Measurements from ENCODE around the gene PTCH1.

PTCH1 gene

DNA sequence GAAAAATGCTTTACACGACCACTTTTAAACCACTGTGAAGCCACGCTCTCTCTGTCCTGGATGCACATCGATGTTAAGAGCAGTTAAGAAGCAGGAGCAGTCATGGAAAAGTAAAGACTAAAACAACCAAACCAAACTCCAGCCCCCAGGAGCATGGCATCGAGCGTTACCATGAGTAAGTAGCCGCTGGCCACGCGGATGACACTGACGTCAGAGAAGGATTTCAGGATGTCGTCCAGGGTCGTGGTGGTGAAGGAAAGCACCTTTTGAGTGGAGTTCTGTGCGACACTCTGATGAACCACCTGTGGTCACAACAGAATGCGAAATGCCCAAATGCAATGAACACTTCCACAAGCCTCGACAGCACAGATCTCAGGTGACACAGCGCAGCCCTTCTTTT, 38.9 kb downstream of the PTCH1 start:
- in situ Hi-C loops (cut with HindIII; ENCODE audit: low sequenced_read_pairs): no loop called here

DNA sequence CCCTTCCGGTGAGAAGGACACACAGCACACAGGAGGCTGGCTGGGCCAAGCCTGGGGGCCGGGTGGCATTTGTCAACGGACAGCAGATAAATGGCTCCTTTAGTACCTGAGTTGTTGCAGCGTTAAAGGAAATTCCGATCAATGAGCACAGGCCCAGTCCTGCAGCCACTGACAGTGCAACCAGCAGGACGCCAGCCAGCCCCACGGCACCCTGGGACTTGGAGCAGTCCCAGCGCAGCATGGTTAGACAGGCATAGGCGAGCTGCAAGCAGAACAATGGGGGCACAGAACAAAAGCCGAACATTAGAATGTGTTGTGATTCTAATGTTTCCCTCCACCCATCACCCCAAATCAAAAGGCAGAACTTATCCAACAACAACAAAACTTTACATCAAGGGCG, 39.3 kb downstream of the PTCH1 start:
- in situ Hi-C loops (cut with HindIII; ENCODE audit: low sequenced_read_pairs): no loop called here

DNA sequence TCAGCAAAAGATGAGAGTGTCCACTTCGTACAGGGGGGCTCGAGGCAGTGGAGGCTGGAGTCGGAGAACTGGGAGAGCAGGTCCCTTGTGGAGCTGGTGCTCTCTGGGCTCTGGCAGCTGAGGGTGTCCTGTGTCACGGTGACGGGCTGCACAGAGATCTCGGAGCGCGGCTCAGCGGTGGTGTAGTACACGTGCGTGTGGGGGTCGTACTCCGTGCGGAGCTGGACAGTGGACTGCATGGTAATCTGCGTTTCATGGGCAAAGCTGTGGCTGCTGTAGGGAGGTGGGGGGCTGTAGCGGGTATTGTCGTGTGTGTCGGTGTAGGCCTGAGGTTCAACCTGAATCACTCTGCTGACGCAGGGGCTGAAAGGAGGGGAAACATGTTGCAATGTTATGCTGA, 48.0 kb downstream of the PTCH1 start:
- in situ Hi-C loops (cut with HindIII; ENCODE audit: low sequenced_read_pairs): no loop called here

DNA sequence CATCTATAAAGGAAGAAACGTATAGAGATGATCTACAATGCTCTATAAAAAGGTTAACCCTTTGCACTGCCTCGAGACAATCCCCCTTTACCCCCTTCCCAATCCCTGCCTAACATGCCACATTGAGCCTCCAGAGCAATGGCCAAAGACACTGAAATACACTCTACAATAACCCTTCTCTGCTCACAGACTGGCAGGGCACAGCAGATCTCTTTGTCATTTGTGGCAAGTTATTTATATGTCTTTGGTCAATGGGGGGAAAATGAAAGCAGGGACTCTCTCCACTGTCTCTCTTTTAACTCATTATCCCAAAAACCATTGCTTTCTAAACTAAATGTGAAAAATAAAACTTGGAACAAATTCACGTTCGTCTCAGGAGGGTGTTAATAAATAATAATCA, 51.7 kb downstream of the PTCH1 start:
- in situ Hi-C loops (cut with HindIII; ENCODE audit: low sequenced_read_pairs): no loop called here

DNA sequence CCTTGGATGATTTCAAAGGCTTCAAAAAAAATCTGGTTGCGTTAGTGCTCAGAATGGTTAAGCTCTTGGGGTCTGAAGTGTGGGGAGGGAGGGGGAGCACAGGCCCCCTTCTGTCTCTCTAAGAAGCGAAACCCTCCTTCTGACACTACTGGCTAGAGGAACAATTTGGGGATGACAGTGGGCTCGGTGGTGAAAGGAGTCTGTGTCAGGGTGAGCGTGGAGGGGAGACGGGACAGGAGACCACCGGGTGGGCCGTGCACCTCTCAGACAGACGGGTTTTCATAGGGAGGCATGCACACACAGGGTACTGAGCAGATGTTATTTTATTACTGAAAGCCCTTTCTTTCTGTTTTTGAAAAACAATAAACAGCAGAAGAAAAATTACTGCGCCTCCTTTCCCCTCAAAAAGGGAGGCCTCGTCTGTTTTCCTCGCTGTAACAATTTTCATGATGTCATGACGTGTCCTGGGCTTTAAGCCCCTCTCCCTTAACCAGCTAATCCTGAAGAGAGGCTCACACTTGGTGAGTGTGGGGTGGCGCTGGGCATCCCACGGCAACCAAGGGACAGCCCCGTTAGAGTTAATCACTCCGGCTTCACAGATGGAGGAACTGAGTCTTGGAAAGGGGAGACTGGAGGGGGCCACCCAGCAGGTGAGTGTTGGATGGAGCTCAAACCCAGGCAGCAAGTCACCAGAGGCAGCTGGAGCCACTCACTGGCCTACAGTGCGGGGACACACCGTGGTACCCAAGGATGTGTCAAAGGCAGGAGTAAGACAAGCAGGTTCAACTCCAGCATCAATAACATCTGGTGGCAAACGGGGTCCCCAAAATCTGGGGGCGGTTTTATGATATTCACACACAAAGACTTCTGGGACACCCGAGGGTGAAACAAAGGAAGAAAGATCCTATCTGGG, 53.4 kb downstream of the PTCH1 start:
- in situ Hi-C loops (cut with HindIII; ENCODE audit: low sequenced_read_pairs): no loop called here

DNA sequence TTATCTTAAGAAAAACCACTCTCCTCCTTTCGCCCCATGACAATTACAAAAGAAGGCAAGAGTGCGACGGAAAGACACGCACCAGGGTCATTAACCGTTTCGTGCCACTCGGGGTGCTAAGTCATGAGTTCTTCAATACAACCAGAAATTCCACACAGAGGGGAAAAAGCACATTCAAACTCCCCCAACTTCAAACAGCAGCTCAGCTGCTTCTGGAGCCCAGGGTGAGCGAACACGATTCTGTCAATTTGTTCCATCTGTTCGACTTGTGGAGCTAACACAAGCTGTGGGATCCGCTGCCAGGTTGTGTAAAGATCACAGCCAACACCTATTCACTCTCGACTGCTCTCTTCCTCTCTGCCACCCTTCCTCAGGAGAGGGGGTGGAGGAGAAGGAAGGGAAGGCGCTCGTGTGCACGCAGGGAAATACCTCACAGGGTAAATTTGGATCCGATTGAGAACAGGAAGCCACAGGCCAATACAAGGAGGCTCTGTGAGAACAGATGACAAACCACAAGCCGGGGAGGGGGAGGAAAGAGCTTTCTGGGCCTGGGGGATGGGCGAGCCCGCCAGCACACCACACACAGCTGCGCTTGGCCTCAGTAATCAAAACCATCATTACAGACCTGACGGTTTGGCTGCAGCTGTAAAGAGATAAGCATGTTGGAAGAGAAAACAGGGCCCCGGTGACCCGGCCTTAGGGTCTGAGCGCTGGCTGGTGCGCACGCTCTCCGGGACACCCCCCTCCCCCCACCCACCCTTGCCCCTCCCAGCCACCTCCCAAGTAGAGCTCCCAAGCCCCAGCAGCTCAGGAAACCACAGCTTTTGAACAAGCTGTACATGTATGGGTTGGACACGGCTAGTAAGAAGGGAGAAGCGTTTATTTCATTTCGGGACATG, 54.3 kb downstream of the PTCH1 start:
- in situ Hi-C loops (cut with HindIII; ENCODE audit: low sequenced_read_pairs): no loop called here

DNA sequence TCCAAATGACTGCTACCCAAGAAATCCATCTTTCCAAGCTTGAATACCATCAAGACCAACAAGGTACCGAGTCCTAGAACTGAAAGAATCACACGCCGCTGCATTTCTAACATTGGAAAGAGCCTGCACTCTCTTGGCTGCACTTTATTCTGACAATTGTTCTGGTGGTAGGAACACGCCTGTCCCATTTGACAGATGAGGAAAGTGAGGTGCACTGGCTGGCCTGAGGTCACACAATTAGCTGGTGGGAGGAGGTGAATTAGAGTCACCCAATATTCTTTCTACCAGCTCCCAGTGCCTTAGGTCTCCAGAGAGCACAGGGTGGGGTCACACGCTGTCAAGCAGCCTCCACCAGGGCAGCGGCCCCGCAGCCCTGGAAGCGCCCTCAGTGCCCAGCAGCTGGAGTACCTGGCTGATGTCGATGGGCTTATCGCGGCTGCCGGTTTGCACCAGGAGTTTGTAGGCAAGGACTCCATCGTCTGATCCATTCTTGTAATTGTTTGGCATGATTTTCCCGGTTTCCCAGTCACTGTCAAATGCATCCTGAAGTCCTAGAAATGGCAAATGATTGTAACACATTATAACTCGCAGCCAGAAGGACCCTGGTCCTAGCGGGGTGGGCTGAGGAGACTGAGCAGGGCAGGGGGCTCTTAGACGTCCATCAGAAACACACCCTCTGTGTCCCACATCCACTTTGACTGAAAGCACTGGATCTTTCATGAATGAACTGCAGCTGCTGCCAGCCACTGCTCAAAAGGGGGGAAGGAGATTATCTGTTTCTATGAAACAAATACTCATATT, 55.1 kb downstream of the PTCH1 start:
- in situ Hi-C loops (cut with HindIII; ENCODE audit: low sequenced_read_pairs): no loop called here

DNA sequence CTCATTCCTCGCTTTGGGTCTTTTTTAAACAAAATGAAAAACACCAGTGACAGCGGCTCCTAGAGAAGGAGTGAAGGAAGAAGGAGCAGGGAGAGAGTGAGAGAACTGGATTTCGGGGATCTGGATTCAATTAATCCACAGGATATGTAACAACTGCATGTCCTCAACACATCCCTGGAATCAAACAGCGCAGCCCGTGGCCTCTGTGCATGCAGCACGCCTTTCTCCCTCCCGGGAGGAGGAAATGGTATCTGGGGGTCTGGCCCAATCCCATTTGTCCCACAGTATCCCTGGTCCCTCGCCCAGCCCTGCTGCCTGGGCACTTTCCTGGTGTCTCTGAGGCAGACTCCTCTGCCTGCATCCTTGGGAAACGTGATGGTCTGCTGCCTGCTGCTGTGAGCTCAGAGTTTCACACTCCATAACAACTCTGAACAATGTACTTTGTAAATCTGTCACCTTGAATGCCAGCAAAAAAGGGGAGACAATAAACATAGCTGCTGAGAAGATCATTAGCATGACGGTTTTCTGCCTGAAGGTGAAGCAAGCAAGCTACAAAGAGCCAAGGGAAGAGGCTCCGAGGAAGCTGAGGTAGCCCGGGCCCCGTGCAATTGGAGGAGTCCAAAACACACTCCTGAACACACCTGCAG, 56.1 kb downstream of the PTCH1 start:
- in situ Hi-C loops (cut with HindIII; ENCODE audit: low sequenced_read_pairs): no loop called here

DNA sequence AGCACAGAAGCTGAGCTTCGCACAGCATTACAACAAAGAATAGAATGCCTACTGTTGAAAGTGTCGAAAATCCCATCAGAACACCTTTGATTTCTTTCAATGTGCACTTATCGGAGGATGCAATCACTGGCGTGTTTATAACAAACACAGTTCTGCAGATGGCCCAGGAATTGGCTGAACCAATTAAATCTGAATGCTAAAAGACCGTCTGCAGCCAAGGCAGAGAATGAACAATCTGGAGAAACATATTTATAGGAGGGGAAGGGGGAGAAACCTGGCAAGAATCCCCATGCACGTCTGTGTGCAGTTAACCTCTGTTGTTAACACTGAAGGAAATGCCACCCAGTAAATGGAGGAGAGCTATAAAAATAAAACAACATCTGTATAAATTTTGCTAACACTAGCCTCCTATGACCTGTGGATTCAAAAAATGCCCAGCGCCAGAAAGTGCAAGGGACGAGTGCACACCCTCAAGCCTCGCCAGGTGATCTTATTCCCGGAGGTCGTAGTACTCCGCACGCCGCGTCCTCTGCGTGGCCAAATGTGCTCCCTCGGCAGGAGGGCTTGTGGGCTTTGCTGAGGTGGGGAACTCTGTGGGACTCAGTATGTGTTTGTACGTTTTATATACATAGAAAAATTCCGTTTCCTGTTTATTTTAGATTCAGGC, 56.8 kb downstream of the PTCH1 start:
- in situ Hi-C loops (cut with HindIII; ENCODE audit: low sequenced_read_pairs): no loop called here

DNA sequence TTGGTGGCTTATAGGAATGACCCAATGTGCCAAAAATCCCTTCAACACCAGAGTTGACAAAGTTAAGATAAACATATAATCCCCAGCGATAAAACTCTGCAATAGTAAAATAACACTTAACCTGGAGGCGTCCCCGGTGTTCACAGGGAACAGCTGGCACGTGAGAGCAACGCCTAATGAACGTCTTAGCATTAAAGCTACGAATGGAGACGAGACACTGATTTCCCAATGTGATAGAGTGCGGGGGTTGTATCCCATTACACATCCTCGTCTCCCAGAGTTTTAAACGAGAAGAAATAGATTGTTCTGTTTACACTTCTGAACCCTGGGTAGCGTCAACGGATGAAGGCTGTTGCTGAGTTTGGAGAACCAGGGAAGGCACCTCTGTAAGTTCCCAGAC, 57.6 kb downstream of the PTCH1 start:
- in situ Hi-C loops (cut with HindIII; ENCODE audit: low sequenced_read_pairs): no loop called here

DNA sequence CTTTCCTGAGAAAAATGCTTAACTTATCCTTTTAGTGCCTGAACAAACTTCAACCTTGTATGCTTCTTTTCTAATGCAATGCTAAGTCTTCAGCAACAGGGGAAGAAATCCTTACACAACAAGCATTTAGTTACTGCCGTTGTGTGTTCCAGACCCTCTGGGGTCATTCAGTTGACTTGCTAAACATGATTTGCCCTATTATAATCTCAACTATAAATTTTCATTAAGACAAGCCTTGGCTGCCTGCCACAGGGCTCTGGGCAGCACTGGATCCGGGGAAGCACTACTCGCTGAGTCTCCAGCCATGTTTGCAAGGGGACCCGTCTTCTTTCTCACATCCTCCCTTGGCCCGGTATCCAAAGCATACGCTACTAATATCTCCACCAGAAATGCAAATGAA, 58.1 kb downstream of the PTCH1 start:
- in situ Hi-C loops (cut with HindIII; ENCODE audit: low sequenced_read_pairs): no loop called here

DNA sequence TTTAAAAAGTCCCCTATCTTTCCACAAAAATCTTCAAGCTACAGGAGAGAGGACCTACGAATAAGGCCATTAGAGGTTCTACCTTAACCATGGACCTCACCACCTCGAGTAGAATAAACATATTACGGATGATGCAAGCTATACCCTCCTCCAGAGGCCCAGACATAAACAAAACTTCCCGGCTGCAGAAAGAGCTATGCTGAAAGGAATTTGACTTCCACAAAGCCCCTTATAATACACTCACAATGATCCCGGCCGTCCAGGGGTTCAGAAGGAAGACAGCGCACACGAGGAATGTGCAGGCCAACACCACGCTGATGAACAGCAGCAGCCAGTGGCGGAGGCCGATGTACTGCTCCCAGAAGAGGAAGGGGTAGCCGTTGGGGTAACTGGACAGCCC, 59.0 kb downstream of the PTCH1 start:
- in situ Hi-C loops (cut with HindIII; ENCODE audit: low sequenced_read_pairs): no loop called here

DNA sequence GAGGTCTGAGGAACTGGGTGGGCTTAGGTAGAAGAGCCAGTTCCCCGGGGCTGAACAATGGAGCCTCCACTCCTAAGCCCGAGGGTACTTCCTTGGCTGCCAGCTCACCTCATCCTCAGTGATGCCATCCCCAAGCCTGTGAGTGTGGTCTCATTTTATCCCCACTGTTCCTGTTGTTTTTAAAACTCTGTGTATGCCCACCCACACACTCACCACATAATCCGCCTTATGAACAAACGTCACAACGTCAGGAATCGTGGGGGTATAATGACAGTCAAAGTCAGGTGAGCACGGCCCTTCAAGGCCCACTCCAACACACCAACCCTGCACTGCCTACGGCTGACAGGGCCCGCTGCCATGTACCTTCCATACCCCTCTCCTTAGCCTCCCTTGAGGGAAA, 61.1 kb downstream of the PTCH1 start:
- in situ Hi-C loops (cut with HindIII; ENCODE audit: low sequenced_read_pairs): no loop called here

DNA sequence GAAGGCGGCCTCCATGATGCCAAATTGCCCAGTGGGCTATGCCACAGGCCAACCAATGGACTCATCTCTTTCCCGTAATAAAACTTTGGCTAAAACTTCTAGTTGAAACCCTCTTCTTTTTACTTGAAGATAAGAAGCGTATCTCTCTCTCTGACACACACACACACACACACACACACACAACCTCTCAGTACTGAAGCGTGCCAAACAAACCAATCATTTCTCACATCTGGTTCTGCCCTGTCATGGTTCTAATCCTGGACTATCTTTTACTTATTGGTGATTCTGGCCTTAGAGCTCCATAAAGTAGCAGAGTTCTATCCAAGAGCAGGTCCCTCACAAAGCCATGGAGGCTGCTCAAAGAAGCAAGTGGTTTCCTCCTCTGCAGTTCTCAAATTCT, 64.6 kb downstream of the PTCH1 start:
- in situ Hi-C loops (cut with HindIII; ENCODE audit: low sequenced_read_pairs): no loop called here

DNA sequence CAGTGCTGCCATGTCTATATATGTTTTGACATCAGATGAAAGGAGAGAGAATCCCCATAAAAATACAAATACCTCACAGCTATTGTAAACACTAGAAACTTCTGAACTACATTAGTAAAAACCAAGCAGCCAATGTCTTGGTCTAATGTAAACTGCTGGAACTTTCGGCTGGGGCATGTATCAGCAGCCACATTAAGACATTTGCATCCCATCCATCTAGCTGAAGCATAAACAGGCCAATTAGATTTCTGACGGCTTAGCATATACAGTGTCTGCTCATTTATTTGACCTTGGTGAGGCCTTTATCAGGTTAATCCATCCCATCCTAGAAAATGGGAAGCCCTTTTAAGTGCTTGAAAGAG, 65.7 kb downstream of the PTCH1 start:
- in situ Hi-C loops (cut with HindIII; ENCODE audit: low sequenced_read_pairs): no loop called here

DNA sequence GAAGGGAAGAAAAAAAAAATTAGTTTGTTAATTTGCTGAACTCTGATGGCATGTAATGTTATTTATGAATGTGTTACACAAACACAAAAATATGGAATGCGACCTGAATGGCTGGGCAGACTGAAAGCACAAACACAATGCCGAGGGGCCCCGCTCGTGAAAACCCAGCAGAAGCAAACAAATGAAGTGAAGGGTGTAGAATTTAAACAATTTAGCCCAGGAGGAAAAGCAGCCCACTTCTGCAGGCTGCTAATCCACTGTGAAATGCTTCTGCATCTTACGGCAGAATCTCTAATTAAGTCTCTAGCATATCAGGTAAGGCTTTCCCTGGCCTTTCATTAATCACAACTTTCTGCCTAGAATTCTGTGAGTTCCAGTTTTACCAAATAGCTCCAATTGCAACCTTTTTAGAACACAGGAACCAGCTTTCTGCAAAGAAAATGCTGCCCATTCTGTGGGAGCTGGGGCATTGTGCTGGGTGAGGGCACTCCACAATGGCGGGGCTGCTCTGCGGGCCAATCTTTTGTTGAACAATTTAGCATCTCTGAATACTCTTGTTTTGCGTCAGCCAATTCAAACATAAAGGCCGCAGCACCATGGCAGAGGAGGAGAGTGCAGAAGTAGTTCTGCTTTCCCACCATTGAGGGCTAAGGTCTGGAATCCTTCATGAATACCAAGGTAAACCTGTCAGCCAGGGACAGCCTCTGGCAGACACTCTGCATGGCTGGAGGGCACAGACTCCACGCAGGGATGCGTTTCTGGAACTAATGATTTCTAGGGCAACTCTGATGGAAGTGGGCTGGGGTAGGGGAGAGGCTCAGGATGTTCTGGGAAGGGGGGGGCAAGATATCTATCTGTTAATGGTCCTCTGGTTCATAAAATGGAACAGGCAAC, 66.4 kb downstream of the PTCH1 start:
- in situ Hi-C loops (cut with HindIII; ENCODE audit: low sequenced_read_pairs): no loop called here

DNA sequence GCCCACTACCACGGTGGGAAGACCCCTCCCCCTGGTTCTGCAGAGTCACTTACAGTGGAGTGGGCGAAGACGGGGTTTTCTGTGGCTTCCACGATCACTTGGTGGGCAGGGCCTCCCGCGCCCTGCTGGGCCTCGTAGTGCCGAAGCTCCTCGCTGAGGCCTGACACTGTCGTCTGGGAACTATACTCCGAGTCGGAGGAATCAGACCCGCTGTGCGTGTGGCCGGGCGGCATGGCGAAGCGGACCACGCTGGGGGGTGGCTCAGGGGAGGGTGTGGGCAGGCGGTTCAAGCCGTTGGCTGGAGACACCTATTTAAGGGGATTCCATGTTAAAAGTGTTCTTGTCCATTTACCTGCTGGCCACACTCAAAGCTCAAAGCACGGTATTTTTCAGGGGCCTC, 67.8 kb downstream of the PTCH1 start:
- in situ Hi-C loops (cut with HindIII; ENCODE audit: low sequenced_read_pairs): no loop called here

DNA sequence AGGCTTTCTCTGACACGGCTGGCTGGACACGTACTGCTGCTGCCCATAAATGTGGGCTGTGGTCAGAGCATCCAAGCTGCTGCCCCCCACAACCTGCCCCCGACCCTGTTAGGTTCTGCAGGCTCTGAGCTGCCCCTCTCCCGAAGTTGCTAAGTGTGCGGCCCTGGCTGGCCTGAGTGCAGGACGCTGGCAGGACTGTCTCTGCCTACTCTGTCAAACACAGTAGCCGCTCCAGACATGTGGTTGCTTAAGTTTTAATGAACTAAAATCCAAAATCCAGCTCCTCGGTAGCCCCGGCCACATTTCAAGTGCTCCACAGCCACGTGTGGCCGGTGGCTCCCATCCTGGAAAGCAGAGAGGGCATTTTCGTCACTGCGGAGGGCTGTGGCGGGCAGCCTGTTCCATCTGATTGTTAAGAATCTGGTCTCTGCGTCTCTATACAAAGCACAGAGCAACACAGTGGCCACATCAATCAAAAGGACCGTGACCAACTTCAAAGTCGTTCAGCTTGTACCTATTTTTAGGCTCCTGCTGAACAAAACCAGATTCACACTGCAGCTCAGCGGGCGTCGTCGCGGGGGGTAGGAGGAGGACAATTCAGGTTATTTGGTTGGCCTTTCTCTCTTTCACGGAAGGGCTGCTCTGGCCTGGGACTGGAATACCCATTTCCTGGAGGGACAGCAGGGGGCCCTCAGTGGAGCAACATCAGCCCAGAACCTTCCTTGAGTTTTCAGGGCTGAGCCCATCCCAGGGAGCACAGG, 68.9 kb downstream of the PTCH1 start:
- in situ Hi-C loops (cut with HindIII; ENCODE audit: low sequenced_read_pairs): no loop called here

DNA sequence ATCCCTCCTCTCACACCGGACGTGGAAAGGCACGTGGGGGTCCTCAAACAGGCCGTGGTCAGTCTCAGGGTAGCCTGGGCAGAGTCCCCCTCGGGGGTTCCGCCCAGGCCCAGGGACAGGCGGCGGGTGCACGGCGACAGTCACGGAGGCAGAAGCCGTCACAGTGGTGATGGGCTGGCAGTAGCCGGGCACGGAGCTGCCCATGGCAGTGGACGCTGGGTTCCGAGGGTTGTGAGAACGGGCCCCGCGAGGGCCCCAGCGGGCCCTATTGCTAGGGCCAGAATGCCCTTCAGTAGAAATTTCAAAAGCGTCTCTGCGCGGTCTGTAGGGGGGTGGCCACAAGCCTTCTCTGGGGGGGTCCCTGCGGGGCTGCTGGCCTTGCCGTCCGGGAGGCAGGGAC, 69.8 kb downstream of the PTCH1 start:
- in situ Hi-C loops (cut with HindIII; ENCODE audit: low sequenced_read_pairs): no loop called here

Data from DLD1 (cell line).